GM21619 (cell line): ENCODE data around the gene AVEN.

ENCODE experiments used
- ATAC-seq: cut with Tn5 transposase; IDR thresholded peaks from one replicate; pipeline ENCODE4 v1.9.1; 2021; ENCODE audit not compliant: unreplicated experiment

AVEN gene

GRCh38 chr15:33923446-33923845 lies 115.6 kb downstream of the AVEN start:
- no peak for ATAC-seq

DNA sequence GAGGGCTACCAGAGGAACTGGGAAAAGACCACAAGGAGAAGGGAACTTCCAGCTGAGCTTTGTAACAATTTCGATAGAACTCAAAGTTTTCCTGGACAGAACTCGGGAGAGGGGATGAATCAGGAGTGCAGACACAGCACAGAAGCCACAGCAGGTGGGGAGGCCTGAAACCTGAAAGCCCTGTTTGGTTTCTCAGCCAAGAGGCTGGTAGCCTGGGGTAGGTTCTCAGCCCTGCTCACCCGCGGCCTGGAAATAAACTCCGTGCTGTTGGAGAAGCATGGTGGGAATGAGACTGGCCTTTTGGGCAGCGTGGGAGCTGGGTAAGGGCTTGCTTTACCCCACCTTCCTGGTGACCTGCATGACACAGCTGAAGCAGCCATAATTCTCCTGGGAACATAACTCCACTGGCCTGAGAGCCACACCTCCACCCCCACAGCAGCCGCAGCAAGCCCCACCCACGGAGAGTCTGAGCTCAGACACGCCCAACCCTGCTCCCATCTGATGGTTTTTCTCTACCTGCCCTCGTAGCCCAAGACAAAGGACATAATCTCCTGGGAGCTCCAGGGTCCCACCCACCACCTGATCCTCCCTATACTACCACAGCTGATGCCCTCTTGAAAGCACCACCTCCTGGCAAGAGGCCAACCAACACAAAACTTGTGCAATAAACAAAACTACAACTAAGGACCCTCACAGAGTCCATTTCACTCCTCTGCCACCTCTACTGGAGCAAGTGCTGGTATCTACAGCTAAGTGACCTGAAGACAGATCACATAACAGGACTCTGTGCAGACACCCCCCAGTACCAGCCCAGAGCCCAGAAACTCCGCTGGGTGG lies 123.2 kb downstream of the AVEN start:
- no peak for ATAC-seq

DNA sequence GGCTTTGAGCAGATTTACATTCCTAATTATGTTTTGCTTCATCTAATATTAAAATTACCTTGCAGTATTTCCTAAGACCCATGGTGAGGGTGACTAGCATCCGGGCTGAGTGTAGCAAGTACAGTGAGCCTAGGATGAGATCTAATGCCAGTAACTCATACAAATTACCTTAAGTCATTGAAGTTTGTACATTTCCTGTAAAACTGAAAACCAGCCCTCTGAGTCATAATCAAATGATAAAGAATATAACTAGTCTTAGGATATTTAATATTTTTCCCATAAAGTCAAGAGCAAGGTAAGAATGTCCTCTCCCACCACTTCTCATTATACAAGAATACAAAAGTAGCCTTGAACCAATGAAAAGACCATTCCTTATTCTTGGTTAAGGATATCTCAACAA lies 125.5 kb downstream of the AVEN start:
- no peak for ATAC-seq

- ATAC-seq: no peak
Observed at GRCh38 chr15:33912326-33912725, 126.7 kb downstream of the AVEN start.

DNA sequence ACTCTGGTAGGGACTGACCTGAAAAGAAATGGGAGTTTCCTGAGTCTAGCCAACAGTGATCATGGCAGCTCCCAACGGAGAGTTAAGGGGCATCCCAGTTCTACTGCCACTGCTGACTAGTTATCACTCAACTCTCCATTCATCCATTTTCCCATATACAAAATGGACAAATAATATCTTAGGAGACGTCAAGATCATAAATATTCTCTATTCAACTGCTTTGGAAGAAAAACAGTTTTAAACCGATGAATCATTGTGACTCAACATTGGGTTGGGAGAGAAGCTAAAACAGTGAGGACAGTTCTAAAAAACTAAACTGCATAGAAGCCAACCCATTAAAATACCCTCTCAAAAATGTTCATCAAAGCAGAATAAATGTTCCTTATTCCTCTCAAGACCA lies 128.3 kb downstream of the AVEN start:
- no peak for ATAC-seq

DNA sequence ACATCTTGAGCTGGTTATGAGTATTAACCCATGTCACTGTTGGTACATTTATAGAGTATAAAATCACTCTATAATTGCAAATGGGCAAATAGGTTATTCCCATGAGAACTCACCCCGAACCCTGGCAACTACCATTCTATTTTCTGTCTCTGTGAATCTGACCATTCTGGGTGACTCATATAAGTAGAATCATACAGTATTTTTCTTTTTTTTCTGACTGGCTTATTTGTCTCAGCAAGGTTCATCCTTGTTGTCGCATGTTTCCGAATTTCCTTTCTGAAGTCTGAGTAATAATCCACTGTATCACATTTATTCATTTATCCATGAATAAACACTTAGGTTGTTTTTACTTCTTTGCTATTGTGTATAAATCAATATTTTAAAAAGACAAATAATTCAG lies 130.6 kb downstream of the AVEN start:
- no peak for ATAC-seq

- no peak for ATAC-seq
Observed at GRCh38 chr15:33907326-33907725, 131.7 kb downstream of the AVEN start.

- ATAC-seq: no peak
Observed at GRCh38 chr15:33903661-33904060, 135.3 kb downstream of the AVEN start.

DNA sequence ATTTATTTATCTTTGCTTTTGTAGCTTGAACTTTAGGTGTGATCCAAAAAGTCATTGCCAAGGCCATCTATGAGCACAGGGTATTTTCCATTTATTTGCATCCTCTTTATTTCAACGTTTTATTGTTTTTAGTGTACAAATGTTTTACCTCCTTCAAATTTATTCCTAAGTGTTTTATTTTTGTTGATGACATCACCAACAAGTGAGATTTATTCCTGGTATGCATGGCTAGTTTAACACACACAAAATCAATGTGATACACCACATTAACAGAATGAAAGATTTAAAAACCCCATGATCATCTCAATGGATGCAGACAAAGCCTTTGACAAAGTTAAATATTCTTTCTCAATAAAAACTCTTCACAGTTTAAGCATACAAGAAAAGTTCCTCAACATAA lies 137.0 kb downstream of the AVEN start:
- ATAC-seq: no peak

GRCh38 chr15:33894193-33894592 lies 144.8 kb downstream of the AVEN start:
- no peak for ATAC-seq

DNA sequence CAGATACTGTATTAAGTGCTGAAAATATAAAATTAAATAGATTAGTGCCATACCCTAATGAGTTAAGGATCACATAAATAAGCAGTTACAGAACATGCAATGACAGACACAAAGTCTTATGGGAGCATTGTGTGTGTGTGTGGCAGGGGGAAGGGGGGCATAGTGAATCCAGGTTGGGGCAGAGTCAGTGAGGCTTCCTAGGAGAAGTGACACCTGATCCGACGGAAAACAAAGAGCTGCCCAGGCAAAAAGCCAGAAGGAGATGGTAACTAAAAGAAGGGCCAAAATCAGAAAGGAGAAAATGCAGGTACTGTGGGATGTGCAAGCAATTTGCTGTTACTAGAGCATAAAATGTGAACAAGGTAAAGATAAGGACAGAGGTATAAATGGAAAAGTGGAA lies 150.8 kb downstream of the AVEN start:
- ATAC-seq: no peak

DNA sequence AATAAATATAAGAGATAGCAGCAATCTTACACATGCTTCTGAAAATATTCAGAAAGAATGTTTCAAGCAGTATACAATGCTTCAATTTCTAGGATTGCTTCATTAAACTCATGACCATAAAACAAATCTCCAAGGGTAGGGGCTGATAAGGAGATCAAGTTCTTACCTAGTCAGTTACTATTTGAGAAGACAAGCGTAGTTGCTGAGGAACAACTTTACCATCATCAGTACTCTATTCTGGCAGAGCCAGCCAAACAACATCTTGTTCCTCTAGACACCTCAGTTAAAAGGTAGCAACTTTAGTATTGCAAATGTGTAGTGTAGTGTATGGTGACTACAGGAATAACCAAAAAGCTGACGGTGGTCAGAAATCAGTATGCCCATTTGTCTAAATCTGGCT lies 156.1 kb downstream of the AVEN start:
- no peak for ATAC-seq

DNA sequence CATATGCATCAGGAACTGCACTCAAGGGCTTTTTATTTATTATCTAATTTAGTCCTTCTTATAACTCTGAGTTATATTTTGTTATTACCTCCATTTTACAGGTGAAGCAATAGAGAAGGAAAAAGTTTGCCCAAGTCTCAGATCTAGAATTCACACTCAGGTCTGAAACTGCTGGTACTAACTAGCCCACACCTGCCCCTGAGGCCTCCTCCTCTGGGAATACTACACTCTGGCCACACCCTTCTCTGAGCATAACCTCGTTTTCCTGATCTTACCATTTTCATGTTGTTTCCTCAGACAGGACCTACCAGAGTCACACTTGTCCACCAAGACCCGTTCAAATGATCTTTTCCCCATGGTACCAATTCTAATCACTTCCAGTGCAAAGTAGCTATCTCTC lies 164.8 kb downstream of the AVEN start:
- no peak for ATAC-seq

- no peak for ATAC-seq
Observed at GRCh38 chr15:33872416-33873106, 166.4 kb downstream of the AVEN start.

DNA sequence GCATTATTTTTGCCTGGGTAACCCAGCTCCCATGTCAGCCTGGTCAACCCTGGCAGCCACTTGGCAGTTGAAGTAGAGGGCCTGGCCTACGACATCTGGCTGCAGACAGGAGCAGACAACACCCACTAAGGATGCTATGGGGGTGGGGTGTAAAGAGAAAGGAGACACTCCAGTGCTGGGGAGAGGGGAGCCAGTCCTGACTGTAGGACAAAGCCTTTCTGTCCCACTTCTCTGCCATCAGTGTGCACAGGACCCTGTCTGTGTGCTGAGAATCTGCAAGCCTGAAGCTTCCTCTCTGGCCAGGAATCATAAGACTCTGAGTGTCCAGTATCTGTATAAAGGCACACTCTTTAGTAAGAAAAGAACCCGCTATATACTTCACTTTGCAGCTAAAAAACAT lies 167.0 kb downstream of the AVEN start:
- ATAC-seq: no peak

DNA sequence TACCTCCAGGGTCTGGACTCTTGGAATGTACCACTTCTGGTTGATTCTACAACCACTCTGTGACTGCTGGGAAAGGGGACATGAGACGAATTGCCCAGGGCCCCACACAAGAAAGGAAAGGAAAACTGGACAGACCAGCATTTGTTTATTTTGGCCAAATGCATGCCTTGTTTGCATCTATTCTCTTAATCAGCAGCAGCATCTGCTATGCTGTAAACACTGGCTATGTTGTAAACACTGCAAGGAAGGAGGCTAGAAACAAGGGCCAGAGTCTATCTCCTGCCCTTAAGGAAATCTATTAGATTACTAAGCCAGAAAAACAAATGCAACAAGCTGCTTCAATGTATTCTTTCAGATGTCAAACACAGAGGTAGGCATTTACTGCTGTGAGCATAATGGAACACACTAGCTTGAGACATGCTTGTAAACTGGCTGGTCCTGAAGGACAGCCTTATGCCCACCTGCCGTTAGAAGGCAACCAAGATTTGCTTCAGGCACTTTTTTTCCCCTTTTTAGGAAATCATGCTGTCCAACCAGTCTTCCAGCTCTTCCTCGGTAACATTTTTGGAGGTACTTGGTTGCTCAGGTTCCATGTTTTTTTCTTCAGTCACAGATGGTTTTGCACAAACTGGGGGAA lies 172.8 kb downstream of the AVEN start:
- ATAC-seq: no peak

DNA sequence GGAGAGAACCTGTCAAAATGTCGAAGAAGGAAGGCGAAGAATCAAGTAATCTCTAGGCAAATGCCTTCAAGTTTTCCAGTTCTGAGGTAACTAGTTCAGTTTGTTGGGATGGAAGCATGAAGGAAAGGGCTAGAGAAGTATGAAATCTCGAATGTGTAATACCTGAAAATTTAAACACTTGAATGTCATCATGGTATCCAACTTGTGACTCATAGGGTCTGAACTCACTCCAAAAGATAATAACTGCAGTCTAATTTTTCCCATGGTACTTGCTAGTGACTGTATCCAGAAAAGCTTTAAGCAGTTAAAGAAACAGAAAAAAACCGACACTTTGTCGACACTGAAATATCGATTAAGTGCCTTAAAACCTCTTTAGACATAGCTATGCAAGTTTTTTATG lies 173.6 kb downstream of the AVEN start:
- no peak for ATAC-seq

DNA sequence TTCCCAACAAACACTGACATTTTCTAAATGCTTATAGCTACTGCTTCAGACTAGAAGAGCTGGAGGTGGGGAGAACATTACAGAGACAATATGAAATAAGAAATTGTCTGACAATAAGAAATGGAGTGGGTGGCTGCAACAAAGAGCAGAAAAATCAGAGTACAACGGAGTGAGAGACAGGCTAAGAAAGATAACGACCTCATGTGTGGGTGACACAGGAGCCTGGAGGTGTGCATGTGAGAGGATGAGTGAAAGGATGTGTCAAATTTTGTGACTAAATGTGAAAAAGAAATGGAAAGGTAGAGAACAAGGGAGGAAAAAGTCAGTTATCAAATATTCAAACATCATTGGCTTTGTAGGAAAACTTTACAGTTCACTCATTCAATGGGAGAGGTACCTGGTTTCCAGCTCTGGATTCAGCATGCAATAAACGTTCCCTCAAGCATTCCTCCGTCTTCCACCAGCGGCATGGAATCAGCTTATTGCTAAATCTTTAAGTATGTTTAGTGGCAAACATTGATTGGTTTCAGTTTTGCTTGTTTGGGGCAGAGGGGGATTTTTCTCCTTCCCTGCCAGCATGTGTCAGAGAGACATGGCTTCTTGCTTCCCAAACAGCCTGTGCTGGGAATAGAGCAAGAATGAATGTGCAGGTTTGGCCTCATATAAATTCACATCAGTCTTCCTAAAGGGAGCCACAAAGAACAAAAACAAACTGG lies 174.5 kb downstream of the AVEN start:
- ATAC-seq: no peak

DNA sequence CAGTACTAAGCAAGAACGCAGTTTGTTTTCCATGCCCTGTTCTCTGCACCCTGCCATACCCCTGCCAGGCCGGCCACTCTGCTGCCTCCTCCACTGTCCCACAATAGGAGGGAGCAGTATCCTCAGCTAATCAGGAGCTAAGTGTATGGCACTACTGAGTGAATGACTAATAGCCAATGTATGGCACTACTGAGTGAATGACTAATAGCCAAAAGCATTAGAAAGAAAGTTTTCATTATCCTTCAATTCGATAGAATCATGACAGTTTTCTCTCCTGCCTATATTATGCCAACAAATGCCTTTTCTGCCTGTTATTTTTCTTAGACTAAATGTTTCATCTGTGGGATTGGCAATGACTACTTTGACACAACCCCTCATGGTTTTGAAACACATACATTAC lies 178.2 kb downstream of the AVEN start:
- ATAC-seq: no peak

GRCh38 chr15:33859992-33860545 lies 178.9 kb downstream of the AVEN start:
- no peak for ATAC-seq

- ATAC-seq: no peak
Observed at GRCh38 chr15:33858836-33859235, 180.2 kb downstream of the AVEN start.
